ENCODE measurements around the gene ADGRG3. TPM values are rescaled to one million over a fixed set of nuclear protein-coding genes. Genes with fewer than 3 reads are reported as not detected.

Gene ADGRG3
- total and polyA plus RNA-seq, 9 of the 15 experiments (the other 6 are each of a cell fraction or from before 2014, with no cell fraction given), result 0.09 to 0.52 (median 0.14) TPM; not detected in 3

GRCh38 chr16:57734925-57735754 lies 67.0 kb downstream of the ADGRG3 start (continued):
- TF ChIP-seq HBP1 (CRISPR knock-in tag; IDR thresholded peaks at IDR 0.05) (no peak), ETV5 (CRISPR knock-in tag; IDR thresholded peaks at IDR 0.05; ENCODE audit: low read depth) (no peak; the same call in 1 of the 2 replicates), TCFL5 (CRISPR knock-in tag; conservative IDR thresholded peaks at IDR 0.05) (no peak), PHF8 (IDR thresholded peaks at IDR 0.05; ENCODE audit: borderline replicate concordance, low read length) (peak; percentile 82), BDP1 (IDR thresholded peaks at IDR 0.05; ENCODE audit: insufficient read depth, insufficient read length) (no peak), MCM5 (IDR thresholded peaks at IDR 0.05; ENCODE audit: low read depth) (no peak), RAD51 (IDR thresholded peaks at IDR 0.05; ENCODE audit: borderline replicate concordance, low read depth) (no peak), ZNF707 (CRISPR knock-in tag; conservative IDR thresholded peaks at IDR 0.05) (no peak), ZKSCAN8 (CRISPR knock-in tag; IDR thresholded peaks at IDR 0.05) (no peak), E2F1 (CRISPR knock-in tag; IDR thresholded peaks at IDR 0.05) (no peak), ZNF133 (CRISPR knock-in tag; IDR thresholded peaks at IDR 0.05) (no peak), ZNF830 (CRISPR knock-in tag; IDR thresholded peaks at IDR 0.05) (no peak), SREBF2 (CRISPR knock-in tag; IDR thresholded peaks at IDR 0.05) (no peak), RBFOX2 (IDR thresholded peaks at IDR 0.05; ENCODE audit: low read depth, low read length) (peak; percentile 79), PTTG1 (tag; IDR thresholded peaks at IDR 0.05; ENCODE audit: low read depth) (no peak)
- TF ChIP-seq, protein P1, sequence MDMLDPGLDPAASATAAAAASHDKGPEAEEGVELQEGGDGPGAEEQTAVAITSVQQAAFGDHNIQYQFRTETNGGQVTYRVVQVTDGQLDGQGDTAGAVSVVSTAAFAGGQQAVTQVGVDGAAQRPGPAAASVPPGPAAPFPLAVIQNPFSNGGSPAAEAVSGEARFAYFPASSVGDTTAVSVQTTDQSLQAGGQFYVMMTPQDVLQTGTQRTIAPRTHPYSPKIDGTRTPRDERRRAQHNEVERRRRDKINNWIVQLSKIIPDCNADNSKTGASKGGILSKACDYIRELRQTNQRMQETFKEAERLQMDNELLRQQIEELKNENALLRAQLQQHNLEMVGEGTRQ (CRISPR knock-in tag; IDR thresholded peaks at IDR 0.05), result no peak
- TF ChIP-seq, protein P2, sequence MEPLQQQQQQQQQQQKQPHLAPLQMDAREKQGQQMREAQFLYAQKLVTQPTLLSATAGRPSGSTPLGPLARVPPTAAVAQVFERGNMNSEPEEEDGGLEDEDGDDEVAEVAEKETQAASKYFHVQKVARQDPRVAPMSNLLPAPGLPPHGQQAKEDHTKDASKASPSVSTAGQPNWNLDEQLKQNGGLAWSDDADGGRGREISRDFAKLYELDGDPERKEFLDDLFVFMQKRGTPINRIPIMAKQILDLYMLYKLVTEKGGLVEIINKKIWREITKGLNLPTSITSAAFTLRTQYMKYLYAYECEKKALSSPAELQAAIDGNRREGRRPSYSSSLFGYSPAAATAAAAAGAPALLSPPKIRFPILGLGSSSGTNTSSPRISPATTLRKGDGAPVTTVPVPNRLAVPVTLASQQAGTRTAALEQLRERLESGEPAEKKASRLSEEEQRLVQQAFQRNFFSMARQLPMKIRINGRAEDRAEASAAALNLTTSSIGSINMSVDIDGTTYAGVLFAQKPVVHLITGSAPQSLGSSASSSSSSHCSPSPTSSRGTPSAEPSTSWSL (CRISPR knock-in tag; IDR thresholded peaks at IDR 0.05; ENCODE audit: borderline replicate concordance), result no peak
- TF ChIP-seq, protein P3, sequence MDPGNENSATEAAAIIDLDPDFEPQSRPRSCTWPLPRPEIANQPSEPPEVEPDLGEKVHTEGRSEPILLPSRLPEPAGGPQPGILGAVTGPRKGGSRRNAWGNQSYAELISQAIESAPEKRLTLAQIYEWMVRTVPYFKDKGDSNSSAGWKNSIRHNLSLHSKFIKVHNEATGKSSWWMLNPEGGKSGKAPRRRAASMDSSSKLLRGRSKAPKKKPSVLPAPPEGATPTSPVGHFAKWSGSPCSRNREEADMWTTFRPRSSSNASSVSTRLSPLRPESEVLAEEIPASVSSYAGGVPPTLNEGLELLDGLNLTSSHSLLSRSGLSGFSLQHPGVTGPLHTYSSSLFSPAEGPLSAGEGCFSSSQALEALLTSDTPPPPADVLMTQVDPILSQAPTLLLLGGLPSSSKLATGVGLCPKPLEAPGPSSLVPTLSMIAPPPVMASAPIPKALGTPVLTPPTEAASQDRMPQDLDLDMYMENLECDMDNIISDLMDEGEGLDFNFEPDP (CRISPR knock-in tag; IDR thresholded peaks at IDR 0.05), result no peak
